ENCODE data around the gene TSPAN3.

The TSPAN3 gene

GRCh38 chr15:77070495-77071304, at the start of gene TSPAN3:
Gene TSPAN3 (minus strand): TSS chr15:77071109. CDS start chr15:77070954, 155 bp downstream.
- TF ChIP-seq GATA3 (IDR thresholded peaks at IDR 0.05; ENCODE audit: low read depth, low read length) (no peak), GATA2 (IDR thresholded peaks at IDR 0.05; ENCODE audit: low read depth, low read length) (no peak)

GRCh38 chr15:77120576-77120975, 49.7 kb upstream of the TSPAN3 start:
- TF ChIP-seq GATA3 (IDR thresholded peaks at IDR 0.05; ENCODE audit: low read depth, low read length) (no peak), GATA2 (IDR thresholded peaks at IDR 0.05; ENCODE audit: low read depth, low read length) (no peak)

- no peak for TF ChIP-seq GATA2 (IDR thresholded peaks at IDR 0.05; ENCODE audit: low read depth, low read length)
- TF ChIP-seq GATA3 (IDR thresholded peaks at IDR 0.05; ENCODE audit: low read depth, low read length), result no peak
Observed at GRCh38 chr15:77119446-77119845, 48.5 kb upstream of the TSPAN3 start.

- TF ChIP-seq GATA3 (IDR thresholded peaks at IDR 0.05; ENCODE audit: low read depth, low read length), result no peak
- TF ChIP-seq GATA2 (IDR thresholded peaks at IDR 0.05; ENCODE audit: low read depth, low read length), result no peak
Observed at GRCh38 chr15:77118882-77119321, 48.0 kb upstream of the TSPAN3 start.

GRCh38 chr15:77115179-77115578, 44.3 kb upstream of the TSPAN3 start:
- TF ChIP-seq GATA2 (IDR thresholded peaks at IDR 0.05; ENCODE audit: low read depth, low read length) (no peak), GATA3 (IDR thresholded peaks at IDR 0.05; ENCODE audit: low read depth, low read length) (no peak)

- no peak for TF ChIP-seq GATA3 (IDR thresholded peaks at IDR 0.05; ENCODE audit: low read depth, low read length)
- TF ChIP-seq GATA2 (IDR thresholded peaks at IDR 0.05; ENCODE audit: low read depth, low read length), result no peak
Observed at GRCh38 chr15:77112838-77113504, 42.1 kb upstream of the TSPAN3 start.

GRCh38 chr15:77111789-77112188, 40.9 kb upstream of the TSPAN3 start:
- TF ChIP-seq GATA2 (IDR thresholded peaks at IDR 0.05; ENCODE audit: low read depth, low read length), result no peak
- TF ChIP-seq GATA3 (IDR thresholded peaks at IDR 0.05; ENCODE audit: low read depth, low read length), result no peak

- no peak for TF ChIP-seq GATA2 (IDR thresholded peaks at IDR 0.05; ENCODE audit: low read depth, low read length)
- TF ChIP-seq GATA3 (IDR thresholded peaks at IDR 0.05; ENCODE audit: low read depth, low read length), result no peak
Observed at GRCh38 chr15:77107531-77108355, 36.8 kb upstream of the TSPAN3 start.

- TF ChIP-seq GATA2 (IDR thresholded peaks at IDR 0.05; ENCODE audit: low read depth, low read length), result no peak
- no peak for TF ChIP-seq GATA3 (IDR thresholded peaks at IDR 0.05; ENCODE audit: low read depth, low read length)
Observed at GRCh38 chr15:77107068-77107467, 36.2 kb upstream of the TSPAN3 start.

GRCh38 chr15:77104155-77104554, 33.2 kb upstream of the TSPAN3 start:
- TF ChIP-seq GATA3 (IDR thresholded peaks at IDR 0.05; ENCODE audit: low read depth, low read length) (no peak), GATA2 (IDR thresholded peaks at IDR 0.05; ENCODE audit: low read depth, low read length) (no peak)

GRCh38 chr15:77099741-77100463, 29.0 kb upstream of the TSPAN3 start:
- TF ChIP-seq GATA3 (IDR thresholded peaks at IDR 0.05; ENCODE audit: low read depth, low read length) (no peak), GATA2 (IDR thresholded peaks at IDR 0.05; ENCODE audit: low read depth, low read length) (no peak)

GRCh38 chr15:77098572-77098971, 27.7 kb upstream of the TSPAN3 start:
- TF ChIP-seq GATA3 (IDR thresholded peaks at IDR 0.05; ENCODE audit: low read depth, low read length) (no peak), GATA2 (IDR thresholded peaks at IDR 0.05; ENCODE audit: low read depth, low read length) (no peak)

GRCh38 chr15:77097921-77098320, 27.0 kb upstream of the TSPAN3 start:
- no peak for TF ChIP-seq GATA3 (IDR thresholded peaks at IDR 0.05; ENCODE audit: low read depth, low read length)
- 0 out of 2 replicates have a peak, but pooled peaks have one; percentile 4 for TF ChIP-seq GATA2 (IDR thresholded peaks at IDR 0.05; ENCODE audit: low read depth, low read length)
